Esophagus muscularis mucosa (tissue), 4 donors: ENCODE data around the gene RHO. TPM values are rescaled to one million over a fixed set of nuclear protein-coding genes. Genes with fewer than 3 reads are reported as not detected.
"Not testable (repeated sequence)": the region's sequence is repeated elsewhere in the genome, so short reads cannot be mapped to it uniquely, and the experiment has no call there.

ENCODE experiments used
- DNase-seq: peaks from one replicate; pipeline ENCODE4 v3.0.0-alpha.2; 2017; ENCODE audit errors: extremely low spot score
- H3K27ac ChIP-seq, 4 donors: fragments of 200-600 bp; sonication (generic); replicated peaks in 1 of 4; 1 replicate in 3 of 4; 2 replicates in 1 of 4; pipeline ENCODE4 v1.5.1; 2016 to 2019; ENCODE audit warnings: mild to moderate bottlenecking in 1 of 4
- H3K27me3 ChIP-seq, 4 donors: fragments of 200-600 bp; sonication (generic); one replicate each; pipeline versions ENCODE4 v1.5.1 to v1.6.0; 2016 to 2019
- H3K36me3 ChIP-seq, 4 donors: fragments of 200-600 bp; sonication (generic); one replicate each; pipeline ENCODE4 v1.5.1; 2016 to 2019
- H3K4me1 ChIP-seq, 4 donors: fragments of 200-600 bp; sonication (generic); one replicate each; pipeline ENCODE4 v1.5.1; 2016 to 2019
- H3K4me3 ChIP-seq, 4 donors: fragments of 200-600 bp; sonication (generic); 1 replicate in 2 of 4; 2 replicates in 2 of 4; pipeline ENCODE4 v1.5.1; 2016 to 2019; ENCODE audit warnings: mild to moderate bottlenecking in 4 of 4, moderate library complexity in 1 of 4
- H3K9me3 ChIP-seq, 4 donors: fragments of 200-600 bp; sonication (generic); 1 replicate in 3 of 4; 2 replicates in 1 of 4; pipeline ENCODE4 v1.5.1; 2016 to 2019
- CTCF ChIP-seq, 3 experiments: fragments of 200-600 bp in 2 of 3; fragments of 450-650 bp in 1 of 3; sonication (generic) in 2 of 3; IDR thresholded peaks; one replicate each; pipeline ENCODE4 v1.5.1; 2017 to 2019; ENCODE audit warnings: antibody characterized with exemption in 3 of 3, mild to moderate bottlenecking in 2 of 3, moderate library complexity in 1 of 3
- EP300 ChIP-seq: sonication (generic); formaldehyde crosslinking; IDR thresholded peaks from one replicate; pipeline ENCODE4 v1.6.1; 2017; ENCODE audit warnings: antibody characterized with exemption
- POLR2A ChIP-seq: fragments of 450-650 bp; IDR thresholded peaks from one replicate; pipeline ENCODE4 v1.6.1; 2017; ENCODE audit warnings: antibody characterized with exemption, moderate library complexity, mild to moderate bottlenecking, low read depth
- POLR2AphosphoS5 ChIP-seq, 2 donors: sonication (generic); formaldehyde crosslinking; IDR thresholded peaks; one replicate each; pipeline ENCODE4 v1.6.1; 2017; ENCODE audit warnings: antibody characterized with exemption in 2 of 2
- WGBS: methylation state at CpG from one replicate; pipeline ENCODE4 v1.1.5; 2018; 5-methylcytosine and 5-hydroxymethylcytosine counted together
- intact Hi-C: fragments of 100-400 bp; cut with DNase I; formaldehyde crosslinking; loops from one replicate; pipeline ENCODE4 v1.15.1; 2023
- total RNA-seq, 4 donors: library from RNA; depleted of rRNA; stranded (reverse); fragments of >200 nt; gene quantifications; one replicate each; pipeline versions ENCODE4 v1.1.0 to v1.2.1, GENCODE V29; 2016

The RHO gene
- total RNA-seq, 4 donors from 2014 or later = not detected

- Histone ChIP-seq H3K4me3 (no peak overlapping the region), H3K9me3 (no peaks in the 10 kb centered on the region), H3K36me3 (peaks cover 0 to 73% (median 44%) of the 10 kb centered on the region in 4 donors), H3K27me3 (no peaks in the 10 kb centered on the region), H3K4me1 (peaks cover 26 to 42% (median 37%) of the 10 kb centered on the region in 4 donors), H3K27ac (peak overlapping the region; percentile 33 to 60 (median 54))
- intact Hi-C loops = no loop called here
- no peak for TF ChIP-seq CTCF (IDR thresholded peaks at IDR 0.05)
- TF ChIP-seq EP300 = no peak
- TF ChIP-seq POLR2AphosphoS5 (IDR thresholded peaks at IDR 0.05) = peak; percentile 45 to 57
- no peak for TF ChIP-seq POLR2A
- DNase-seq = peak; percentile 93
- 75% methylated on average over 11 of the region's 11 CpGs for WGBS
Measured at GRCh38 chr3:129485721-129486663, 42.4 kb upstream of the RHO start.

GRCh38 chr3:129486664-129487035 lies 41.8 kb upstream of the RHO start:
- intact Hi-C loops = no loop called here
- H3K27ac ChIP-seq = peak overlapping the region; percentile 29 to 60 (median 42)
- WGBS = 95% methylated on average over 2 of the region's 2 CpGs
- H3K27me3 ChIP-seq = no peaks in the 10 kb centered on the region
- peaks cover 24 to 37% (median 31%) of the 10 kb centered on the region in 4 donors for H3K4me1 ChIP-seq
- H3K4me3 ChIP-seq = no peak overlapping the region
- H3K9me3 ChIP-seq = no peaks in the 10 kb centered on the region
- TF ChIP-seq POLR2AphosphoS5 (IDR thresholded peaks at IDR 0.05) (no peak), EP300 (no peak), POLR2A (no peak), CTCF (IDR thresholded peaks at IDR 0.05) (no peak)
- peaks cover 0 to 75% (median 43%) of the 10 kb centered on the region in 4 donors for H3K36me3 ChIP-seq
- no peak for DNase-seq

GRCh38 chr3:129487183-129487867 lies 41.1 kb upstream of the RHO start:
- Histone ChIP-seq H3K4me3 (no peak overlapping the region), H3K36me3 (peaks cover 0 to 75% (median 44%) of the 10 kb centered on the region in 4 donors), H3K27me3 (no peaks in the 10 kb centered on the region), H3K4me1 (peaks cover 18 to 30% (median 24%) of the 10 kb centered on the region in 4 donors), H3K27ac (peak overlapping the region in 1 of 4 donors; percentile 32), H3K9me3 (no peaks in the 10 kb centered on the region)
- TF ChIP-seq CTCF (IDR thresholded peaks at IDR 0.05) (no peak), POLR2A (no peak), EP300 (no peak), POLR2AphosphoS5 (IDR thresholded peaks at IDR 0.05) (no peak)
- no peak for DNase-seq
- WGBS = 83% methylated on average over 8 of the region's 13 CpGs
- intact Hi-C loops = no loop called here

GRCh38 chr3:129487868-129488335 lies 40.5 kb upstream of the RHO start:
- H3K4me3 ChIP-seq, intact Hi-C loops, DNase-seq, H3K27me3 ChIP-seq, H3K27ac ChIP-seq, H3K9me3 ChIP-seq: not testable (repeated sequence)
- WGBS = 95% methylated on average over 4 of the region's 4 CpGs
- peaks cover 0 to 76% (median 46%) of the 10 kb centered on the region in 4 donors for H3K36me3 ChIP-seq
- H3K4me1 ChIP-seq = peaks cover 16 to 25% (median 22%) of the 10 kb centered on the region in 4 donors

GRCh38 chr3:129489258-129489657 lies 39.2 kb upstream of the RHO start:
- WGBS = 84% methylated on average over 10 of the region's 10 CpGs
- H3K27ac ChIP-seq, DNase-seq, intact Hi-C loops, H3K9me3 ChIP-seq, H3K27me3 ChIP-seq, H3K4me3 ChIP-seq: not testable (repeated sequence)
- H3K36me3 ChIP-seq = peaks cover 0 to 76% (median 45%) of the 10 kb centered on the region in 4 donors
- H3K4me1 ChIP-seq = peaks cover 17 to 25% (median 25%) of the 10 kb centered on the region in 4 donors
